Measurements from ENCODE around the gene AGPAT1. TPM values are rescaled to one million over a fixed set of nuclear protein-coding genes. Genes with fewer than 3 reads are reported as not detected.

Gene AGPAT1
- polyA plus RNA-seq, 1 of the 3 experiments (the other 2 are of a cell fraction): 118 TPM

- no peak for TF ChIP-seq REST (IDR thresholded peaks at IDR 0.05; ENCODE audit: low read depth, low read length)
- no peak for TF ChIP-seq NFIC (IDR thresholded peaks at IDR 0.05; ENCODE audit: borderline replicate concordance)
- TF ChIP-seq TEAD4 (IDR thresholded peaks at IDR 0.05; ENCODE audit: borderline replicate concordance, insufficient read depth): no peak
- peak; percentile 72 for TF ChIP-seq CHD2 (IDR thresholded peaks at IDR 0.05; ENCODE audit: low read length, partially characterized antibody)
- TF ChIP-seq SMC3 (IDR thresholded peaks at IDR 0.05; ENCODE audit: low read depth, low read length): no peak
- no peak for TF ChIP-seq GATA2 (CRISPR knock-in tag; IDR thresholded peaks at IDR 0.05)
- no peak for TF ChIP-seq NRF1 (IDR thresholded peaks at IDR 0.05; ENCODE audit: low read depth, low read length)
- TF ChIP-seq FOXM1 (IDR thresholded peaks at IDR 0.05; ENCODE audit: low read depth): no peak
- TF ChIP-seq CTCF (IDR thresholded peaks at IDR 0.05): no peak
- TF ChIP-seq POLR2AphosphoS5 (IDR thresholded peaks at IDR 0.05; ENCODE audit: low read depth, low read length): peak; percentile 83
Measured at GRCh38 chr6:32175711-32176475, at the start of gene AGPAT1 (continued).

- no peaks in the 10 kb centered on the region for H3K36me3 ChIP-seq (replicated peaks in 1 of 2; ENCODE audit: control insufficient read depth in 1 of 2, insufficient read depth in 2 of 2, low read length in 1 of 2)
- no peak for TF ChIP-seq TCF12 (IDR thresholded peaks at IDR 0.05)
- no peak for TF ChIP-seq RCOR1 (IDR thresholded peaks at IDR 0.05; ENCODE audit: low read length)
- TF ChIP-seq RFX5 (IDR thresholded peaks at IDR 0.05; ENCODE audit: low read length): no peak
- TF ChIP-seq GABPA (IDR thresholded peaks at IDR 0.05; ENCODE audit: low read depth): no peak
- no peak for TF ChIP-seq POLR2AphosphoS5 (IDR thresholded peaks at IDR 0.05; ENCODE audit: low read depth, low read length)
- no peak for TF ChIP-seq PBX3 (IDR thresholded peaks at IDR 0.05)
- no peak for TF ChIP-seq ELF1 (IDR thresholded peaks at IDR 0.05)
- TF ChIP-seq TEAD4 (IDR thresholded peaks at IDR 0.05; ENCODE audit: borderline replicate concordance, insufficient read depth): no peak
- no peak for TF ChIP-seq CTCF (IDR thresholded peaks at IDR 0.05)
- no peak for TF ChIP-seq MAX (IDR thresholded peaks at IDR 0.05; ENCODE audit: low read depth)
- TF ChIP-seq NRF1 (IDR thresholded peaks at IDR 0.05; ENCODE audit: low read depth, low read length): no peak
- TF ChIP-seq FOSL2 (IDR thresholded peaks at IDR 0.05; ENCODE audit: borderline replicate concordance, low read depth): no peak
- no peak for TF ChIP-seq FOXJ3 (CRISPR knock-in tag; IDR thresholded peaks at IDR 0.05)
- no peak for TF ChIP-seq JUND (IDR thresholded peaks at IDR 0.05)
- no peak for TF ChIP-seq FOXM1 (IDR thresholded peaks at IDR 0.05; ENCODE audit: low read depth)
- no peak for TF ChIP-seq SIN3A (IDR thresholded peaks at IDR 0.05; ENCODE audit: borderline replicate concordance, low read depth, low read length)
- TF ChIP-seq RAD21 (IDR thresholded peaks at IDR 0.05; ENCODE audit: low read length): no peak
- no peak for TF ChIP-seq TAF1 (IDR thresholded peaks at IDR 0.05; ENCODE audit: borderline replicate concordance, low read depth, low read length)
- TF ChIP-seq GATA2 (CRISPR knock-in tag; IDR thresholded peaks at IDR 0.05): no peak
- no peaks in the 10 kb centered on the region for H3K79me2 ChIP-seq (ENCODE audit: insufficient read depth)
- DNase-seq: no peak
- peaks cover 48% of the 10 kb centered on the region for H3K27me3 ChIP-seq (ENCODE audit: insufficient read depth)
- CTCF ChIA-PET: no interaction called here
- no peak overlapping the region for H3K9ac ChIP-seq
- H4K20me1 ChIP-seq (ENCODE audit: insufficient read depth): no peaks in the 10 kb centered on the region
- no peak overlapping the region for H2AFZ ChIP-seq (ENCODE audit: low read depth)
- no peaks in the 10 kb centered on the region for H3K9me2 ChIP-seq
- POLR2A ChIA-PET: no interaction called here
- no peak overlapping the region for H3K27ac ChIP-seq (ENCODE audit: low read depth in 2 of 2, low read length in 1 of 2)
- H3K4me3 ChIP-seq (ENCODE audit: low read depth in 2 of 2, low read length in 1 of 2): no peak overlapping the region
- no peak overlapping the region for H3K4me2 ChIP-seq
- no peaks in the 10 kb centered on the region for H3K9me3 ChIP-seq
- no peaks in the 10 kb centered on the region for H3F3A ChIP-seq (replicated peaks; ENCODE audit: insufficient read depth)
- 8% methylated on average over 2 of the region's 2 CpGs for WGBS (ENCODE audit: low lambda C conversion rate)
- no peaks in the 10 kb centered on the region for H3K4me1 ChIP-seq (ENCODE audit: control insufficient read depth in 1 of 2, insufficient read depth in 2 of 2, low read depth in 1 of 2, low read length in 1 of 2)
Measured at GRCh38 chr6:32224696-32225095, 48.8 kb upstream of the AGPAT1 start.

All from SK-N-SH (cell line).